Measurements from ENCODE around the gene BIRC5. TPM values are rescaled to one million over a fixed set of nuclear protein-coding genes. Genes with fewer than 3 reads are reported as not detected.

The BIRC5 gene
- polyA plus RNA-seq, 1 donor (not counting 4 experiments of a cell fraction or from before 2014, with no cell fraction given) = 11.5 TPM

- H3K9me1 ChIP-seq (ENCODE audit: control insufficient read depth, extremely low read depth, insufficient read depth, low read length) = no peaks in the 10 kb centered on the region
- dilution Hi-C loops (cut with MboI; ENCODE audit: extremely low pct_ligation_motif_present, low sequenced_read_pairs) = no loop called here
- H3K36me3 ChIP-seq (ENCODE audit: control insufficient read depth in 2 of 2, extremely low read depth in 1 of 2, insufficient read depth in 2 of 2, low read length in 2 of 2) = no peaks in the 10 kb centered on the region
- no peaks in the 10 kb centered on the region for H4K20me1 ChIP-seq (ENCODE audit: control insufficient read depth, extremely low read depth, insufficient read depth, low read length)
- no peak overlapping the region for H3K4me2 ChIP-seq (ENCODE audit: control insufficient read depth, extremely low read depth, insufficient read depth, low read depth, low read length)
- H3K27ac ChIP-seq (ENCODE audit: control insufficient read depth, insufficient read depth, low read length) = no peak overlapping the region
- H3K9me3 ChIP-seq (ENCODE audit: control insufficient read depth, low read depth, low read length) = no peaks in the 10 kb centered on the region
- H3K27me3 ChIP-seq (ENCODE audit: control insufficient read depth, extremely low read depth, insufficient read depth, low read length) = peaks cover 10% of the 10 kb centered on the region
- FAIRE-seq = no peak
- no peak for DNase-seq (ENCODE audit: low read depth, low spot score)
- no peak overlapping the region for H3K9ac ChIP-seq (ENCODE audit: control insufficient read depth, extremely low read depth, insufficient read depth, low read length)
- TF ChIP-seq CTCF (optimal IDR thresholded peaks at IDR 0.05 in 1 of 3, IDR thresholded peaks at IDR 0.05 in 1 of 3, conservative IDR thresholded peaks at IDR 0.05 in 1 of 3; ENCODE audit: extremely low read depth in 1 of 3, insufficient read depth in 2 of 3, low read length in 3 of 3) (no peak), EZH2 (IDR thresholded peaks at IDR 0.05; ENCODE audit: low read length) (no peak)
- no peak overlapping the region for H2AFZ ChIP-seq (ENCODE audit: control insufficient read depth, low read length)
- H3K4me1 ChIP-seq (ENCODE audit: control insufficient read depth, extremely low read depth, insufficient read depth, low read length) = peaks cover 7% of the 10 kb centered on the region
- H3K4me3 ChIP-seq (ENCODE audit: control insufficient read depth in 2 of 3, extremely low read depth in 1 of 3, insufficient read depth in 2 of 3, low read depth in 1 of 3, low read length in 3 of 3) = no peak overlapping the region
- no peaks in the 10 kb centered on the region for H3K79me2 ChIP-seq (ENCODE audit: control insufficient read depth, insufficient read depth, low read length)
Measured at GRCh38 chr17:78255953-78256706, 42.1 kb downstream of the BIRC5 start.

- TF ChIP-seq EZH2 (IDR thresholded peaks at IDR 0.05; ENCODE audit: low read length) = no peak
- TF ChIP-seq CTCF (optimal IDR thresholded peaks at IDR 0.05 in 1 of 3, IDR thresholded peaks at IDR 0.05 in 1 of 3, conservative IDR thresholded peaks at IDR 0.05 in 1 of 3; ENCODE audit: extremely low read depth in 1 of 3, insufficient read depth in 2 of 3, low read length in 3 of 3) = no peak
- Histone ChIP-seq H3K79me2 (ENCODE audit: control insufficient read depth, insufficient read depth, low read length) (no peaks in the 10 kb centered on the region), H3K9me1 (ENCODE audit: control insufficient read depth, extremely low read depth, insufficient read depth, low read length) (no peaks in the 10 kb centered on the region), H3K36me3 (ENCODE audit: control insufficient read depth in 2 of 2, extremely low read depth in 1 of 2, insufficient read depth in 2 of 2, low read length in 2 of 2) (no peaks in the 10 kb centered on the region), H3K9me3 (ENCODE audit: control insufficient read depth, low read depth, low read length) (no peaks in the 10 kb centered on the region), H3K4me1 (ENCODE audit: control insufficient read depth, extremely low read depth, insufficient read depth, low read length) (no peaks in the 10 kb centered on the region), H4K20me1 (ENCODE audit: control insufficient read depth, extremely low read depth, insufficient read depth, low read length) (no peaks in the 10 kb centered on the region), H3K9ac (ENCODE audit: control insufficient read depth, extremely low read depth, insufficient read depth, low read length) (no peak overlapping the region), H3K4me3 (ENCODE audit: control insufficient read depth in 2 of 3, extremely low read depth in 1 of 3, insufficient read depth in 2 of 3, low read depth in 1 of 3, low read length in 3 of 3) (no peak overlapping the region), H2AFZ (ENCODE audit: control insufficient read depth, low read length) (no peak overlapping the region), H3K27ac (ENCODE audit: control insufficient read depth, insufficient read depth, low read length) (no peak overlapping the region), H3K27me3 (ENCODE audit: control insufficient read depth, extremely low read depth, insufficient read depth, low read length) (peaks cover 10% of the 10 kb centered on the region), H3K4me2 (ENCODE audit: control insufficient read depth, extremely low read depth, insufficient read depth, low read depth, low read length) (no peak overlapping the region)
- dilution Hi-C loops (cut with MboI; ENCODE audit: extremely low pct_ligation_motif_present, low sequenced_read_pairs) = no loop called here
- FAIRE-seq (no peak), DNase-seq (ENCODE audit: low read depth, low spot score) (no peak)
Measured at GRCh38 chr17:78256707-78257591, 42.9 kb downstream of the BIRC5 start.

All from keratinocyte (primary cell).